WTC11 (cell line): ENCODE measurements around the gene GPR153. TPM values are rescaled to one million over a fixed set of nuclear protein-coding genes. Genes with fewer than 3 reads are reported as not detected.
A peak's percentile ranks its signal among the peaks of the same experiment; 100 is the strongest.

Source experiments
- ATAC-seq: fragments of 200-7000 bp; cut with Tn5 transposase; 2 replicates; pipeline ENCODE4 v1.10.0; 2021; ENCODE audit warnings: mild to moderate bottlenecking, moderate library complexity
- CTCF ChIA-PET: fragments of 300-600 bp; sonication (Branson Sonifier 250); formaldehyde crosslinking; loops from one replicate; lab custom pipeline; 2021; ENCODE audit warnings: antibody characterized with exemption; lab: Charles Lee
- POLR2A ChIA-PET: fragments of 350-600 bp; sonication (Branson Sonifier 250); formaldehyde crosslinking; loops from one replicate; lab custom pipeline; 2021; ENCODE audit warnings: antibody characterized with exemption; lab: Charles Lee
- DNase-seq: peaks from one replicate; pipeline ENCODE4 v3.0.0; 2021; ENCODE audit warnings: low spot score
- H3K27ac Mint-ChIP-seq: 2 replicates; pipeline ENCODE4 v1.8.0; 2021; ENCODE audit warnings: mixed read lengths
- H3K27me3 Mint-ChIP-seq: 2 replicates; pipeline ENCODE4 v1.8.0; 2021; ENCODE audit warnings: low read depth, mild to moderate bottlenecking, moderate library complexity, mixed read lengths
- H3K36me3 Mint-ChIP-seq: 2 replicates; pipeline ENCODE4 v1.8.0; 2021; ENCODE audit warnings: mixed read lengths
- H3K4me1 Mint-ChIP-seq: 2 replicates; pipeline ENCODE4 v1.8.0; 2022; ENCODE audit warnings: mixed read lengths
- H3K4me3 Mint-ChIP-seq: 2 replicates; pipeline ENCODE4 v1.8.0; 2021; ENCODE audit warnings: mild to moderate bottlenecking, moderate library complexity, mixed read lengths
- H3K9me3 Mint-ChIP-seq: 2 replicates; pipeline ENCODE4 v1.8.0; 2021; ENCODE audit warnings: mixed read lengths
- CBFB ChIP-seq: sonication (generic); formaldehyde crosslinking; IDR thresholded peaks from 2 replicates; pipeline ENCODE4 v1.8.1; 2022; ENCODE audit warnings: mild to moderate bottlenecking, low read depth, missing genetic modification reagents
- ETV6 ChIP-seq: sonication (generic); formaldehyde crosslinking; IDR thresholded peaks from 2 replicates; pipeline ENCODE4 v1.8.1; 2022; ENCODE audit warnings: mild to moderate bottlenecking, missing genetic modification reagents
- GABPB1 ChIP-seq: sonication (generic); formaldehyde crosslinking; IDR thresholded peaks from 2 replicates; pipeline ENCODE4 v1.8.1; 2023; ENCODE audit warnings: mild to moderate bottlenecking, missing genetic modification reagents
- JAZF1 ChIP-seq: fragments of 250-450 bp; sonication (Bioruptor Pico); IDR thresholded peaks from 2 replicates; pipeline ENCODE4 v1.9.0; 2021; ENCODE audit warnings: moderate library complexity, mild to moderate bottlenecking, inconsistent platforms
- MYBL2 ChIP-seq: sonication (generic); formaldehyde crosslinking; IDR thresholded peaks from 2 replicates; pipeline ENCODE4 v1.8.1; 2023; ENCODE audit warnings: mild to moderate bottlenecking, moderate library complexity, missing genetic modification reagents
- ZBTB21 ChIP-seq: sonication (generic); formaldehyde crosslinking; IDR thresholded peaks from 2 replicates; pipeline ENCODE4 v1.8.1; 2023; ENCODE audit warnings: mild to moderate bottlenecking, missing genetic modification reagents, borderline replicate concordance
- ZNF317 ChIP-seq: sonication (generic); formaldehyde crosslinking; IDR thresholded peaks from 2 replicates; pipeline ENCODE4 v1.8.1; 2023; ENCODE audit warnings: low read depth, mild to moderate bottlenecking, moderate library complexity, missing genetic modification reagents, borderline replicate concordance
- ZNF423 ChIP-seq: fragments of 250-450 bp; sonication (Bioruptor Pico); IDR thresholded peaks from 2 replicates; pipeline ENCODE4 v2.1.2; 2022; ENCODE audit warnings: mild to moderate bottlenecking, moderate library complexity
- total RNA-seq: library from RNA; stranded (reverse); gene quantifications from 3 replicates; pipeline ENCODE4 v1.2.3, GENCODE V29; 2021
- TF ChIP-seq, protein P1 (sequence below): fragments of 250-450 bp; sonication (Bioruptor Pico); IDR thresholded peaks from 2 replicates; pipeline ENCODE4 v1.9.0; 2021; ENCODE audit warnings: mild to moderate bottlenecking, borderline replicate concordance
- TF ChIP-seq, protein P2 (sequence below): fragments of 250-450 bp; sonication (Bioruptor Pico); IDR thresholded peaks from 2 replicates; pipeline ENCODE4 v2.1.2; 2022; ENCODE audit warnings: mild to moderate bottlenecking, moderate library complexity
- TF ChIP-seq, protein P3 (sequence below): fragments of 250-450 bp; sonication (Bioruptor Pico); conservative IDR thresholded peaks from 2 replicates; pipeline ENCODE4 v1.9.0; 2021; ENCODE audit warnings: mild to moderate bottlenecking
- TF ChIP-seq, protein P4 (sequence below): sonication (generic); formaldehyde crosslinking; IDR thresholded peaks from 2 replicates; pipeline ENCODE4 v1.8.0; 2022; ENCODE audit warnings: mild to moderate bottlenecking, missing genetic modification reagents
- TF ChIP-seq, protein P5 (sequence below): sonication (generic); formaldehyde crosslinking; conservative IDR thresholded peaks from 2 replicates; pipeline ENCODE4 v1.8.1; 2023; ENCODE audit warnings: mild to moderate bottlenecking, low read depth, missing genetic modification reagents, moderate library complexity
- TF ChIP-seq, protein P6 (sequence below): sonication (generic); formaldehyde crosslinking; IDR thresholded peaks from 2 replicates; pipeline ENCODE4 v1.8.1; 2022; ENCODE audit warnings: low read depth, missing genetic modification reagents, borderline replicate concordance

GPR153 gene
- total RNA-seq, 1 experiment from 2014 or later, result 13.4 TPM

DNA sequence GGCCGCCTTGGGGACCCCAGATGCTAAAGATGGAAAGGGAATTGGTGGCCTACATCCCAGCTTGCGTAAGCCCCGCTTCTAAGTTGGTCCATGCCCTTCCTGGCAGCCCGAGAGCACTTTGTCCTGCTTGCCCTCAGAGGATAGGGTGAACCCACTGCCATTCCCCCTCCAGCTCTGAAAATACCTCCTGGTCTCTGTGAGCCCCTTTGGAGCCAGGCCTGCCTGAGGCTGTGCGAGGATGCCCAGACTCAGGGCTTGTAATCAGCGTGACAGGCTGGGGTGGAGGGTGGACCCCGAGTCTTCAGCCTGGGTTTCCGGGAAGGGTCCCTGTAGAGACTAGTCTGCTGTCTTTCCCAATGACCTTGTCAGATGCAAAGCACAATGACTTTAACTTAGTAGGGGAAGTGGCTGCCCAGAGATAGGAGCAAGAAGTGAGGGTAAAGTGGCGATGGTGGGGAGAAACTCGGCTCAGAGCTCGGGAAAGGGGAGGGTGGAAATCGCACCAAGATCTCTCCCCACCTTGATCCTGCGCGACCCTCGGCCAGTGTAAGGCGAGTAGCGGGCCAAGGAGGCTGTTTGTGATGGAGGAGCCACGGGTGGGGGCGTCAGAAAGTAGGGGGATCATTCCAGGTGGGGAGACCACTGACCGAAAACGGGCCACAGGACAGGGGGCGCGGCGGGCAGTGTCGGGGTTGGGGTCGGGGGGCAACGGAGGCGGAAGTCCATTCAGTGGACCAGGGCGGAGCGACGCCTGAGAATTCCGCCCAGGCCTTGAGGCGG is 19.6 kb downstream of the GPR153 start:
- DNase-seq (no peak), ATAC-seq (no peak)
- H3K9me3 Mint-ChIP-seq, result no peaks in the 10 kb centered on the region
- H3K27me3 Mint-ChIP-seq, result peaks cover 9% of the 10 kb centered on the region
- peak overlapping the region; percentile 58 for H3K4me3 Mint-ChIP-seq
- ChIA-PET POLR2A (interaction anchor here (0.6 to 1.3 kb wide), 3 partner anchors 36 to 1448 kb away, joined by 3 to 4 read pairs (median 4); no protein-coding TSS in a partner anchor), CTCF (interaction anchor here (1.0 to 21.4 kb wide), 12 partner anchors 11 to 207 kb away, joined by 4 to 489 read pairs (median 7); partner anchors contain the start of genes HES2 and RNF207)
- H3K36me3 Mint-ChIP-seq, result no peaks in the 10 kb centered on the region
- peaks cover 49% of the 10 kb centered on the region for H3K4me1 Mint-ChIP-seq
- H3K27ac Mint-ChIP-seq, result peak overlapping the region; percentile 88
- 0 out of 2 replicates have a peak, but pooled peaks have one; percentile 10 for TF ChIP-seq ZBTB21 (CRISPR knock-in tag)
- TF ChIP-seq, protein P1, sequence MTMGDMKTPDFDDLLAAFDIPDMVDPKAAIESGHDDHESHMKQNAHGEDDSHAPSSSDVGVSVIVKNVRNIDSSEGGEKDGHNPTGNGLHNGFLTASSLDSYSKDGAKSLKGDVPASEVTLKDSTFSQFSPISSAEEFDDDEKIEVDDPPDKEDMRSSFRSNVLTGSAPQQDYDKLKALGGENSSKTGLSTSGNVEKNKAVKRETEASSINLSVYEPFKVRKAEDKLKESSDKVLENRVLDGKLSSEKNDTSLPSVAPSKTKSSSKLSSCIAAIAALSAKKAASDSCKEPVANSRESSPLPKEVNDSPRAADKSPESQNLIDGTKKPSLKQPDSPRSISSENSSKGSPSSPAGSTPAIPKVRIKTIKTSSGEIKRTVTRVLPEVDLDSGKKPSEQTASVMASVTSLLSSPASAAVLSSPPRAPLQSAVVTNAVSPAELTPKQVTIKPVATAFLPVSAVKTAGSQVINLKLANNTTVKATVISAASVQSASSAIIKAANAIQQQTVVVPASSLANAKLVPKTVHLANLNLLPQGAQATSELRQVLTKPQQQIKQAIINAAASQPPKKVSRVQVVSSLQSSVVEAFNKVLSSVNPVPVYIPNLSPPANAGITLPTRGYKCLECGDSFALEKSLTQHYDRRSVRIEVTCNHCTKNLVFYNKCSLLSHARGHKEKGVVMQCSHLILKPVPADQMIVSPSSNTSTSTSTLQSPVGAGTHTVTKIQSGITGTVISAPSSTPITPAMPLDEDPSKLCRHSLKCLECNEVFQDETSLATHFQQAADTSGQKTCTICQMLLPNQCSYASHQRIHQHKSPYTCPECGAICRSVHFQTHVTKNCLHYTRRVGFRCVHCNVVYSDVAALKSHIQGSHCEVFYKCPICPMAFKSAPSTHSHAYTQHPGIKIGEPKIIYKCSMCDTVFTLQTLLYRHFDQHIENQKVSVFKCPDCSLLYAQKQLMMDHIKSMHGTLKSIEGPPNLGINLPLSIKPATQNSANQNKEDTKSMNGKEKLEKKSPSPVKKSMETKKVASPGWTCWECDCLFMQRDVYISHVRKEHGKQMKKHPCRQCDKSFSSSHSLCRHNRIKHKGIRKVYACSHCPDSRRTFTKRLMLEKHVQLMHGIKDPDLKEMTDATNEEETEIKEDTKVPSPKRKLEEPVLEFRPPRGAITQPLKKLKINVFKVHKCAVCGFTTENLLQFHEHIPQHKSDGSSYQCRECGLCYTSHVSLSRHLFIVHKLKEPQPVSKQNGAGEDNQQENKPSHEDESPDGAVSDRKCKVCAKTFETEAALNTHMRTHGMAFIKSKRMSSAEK, result no peak
- TF ChIP-seq ZNF317 (CRISPR knock-in tag), result peak; percentile 42; the same call in 1 of the 2 replicates

DNA sequence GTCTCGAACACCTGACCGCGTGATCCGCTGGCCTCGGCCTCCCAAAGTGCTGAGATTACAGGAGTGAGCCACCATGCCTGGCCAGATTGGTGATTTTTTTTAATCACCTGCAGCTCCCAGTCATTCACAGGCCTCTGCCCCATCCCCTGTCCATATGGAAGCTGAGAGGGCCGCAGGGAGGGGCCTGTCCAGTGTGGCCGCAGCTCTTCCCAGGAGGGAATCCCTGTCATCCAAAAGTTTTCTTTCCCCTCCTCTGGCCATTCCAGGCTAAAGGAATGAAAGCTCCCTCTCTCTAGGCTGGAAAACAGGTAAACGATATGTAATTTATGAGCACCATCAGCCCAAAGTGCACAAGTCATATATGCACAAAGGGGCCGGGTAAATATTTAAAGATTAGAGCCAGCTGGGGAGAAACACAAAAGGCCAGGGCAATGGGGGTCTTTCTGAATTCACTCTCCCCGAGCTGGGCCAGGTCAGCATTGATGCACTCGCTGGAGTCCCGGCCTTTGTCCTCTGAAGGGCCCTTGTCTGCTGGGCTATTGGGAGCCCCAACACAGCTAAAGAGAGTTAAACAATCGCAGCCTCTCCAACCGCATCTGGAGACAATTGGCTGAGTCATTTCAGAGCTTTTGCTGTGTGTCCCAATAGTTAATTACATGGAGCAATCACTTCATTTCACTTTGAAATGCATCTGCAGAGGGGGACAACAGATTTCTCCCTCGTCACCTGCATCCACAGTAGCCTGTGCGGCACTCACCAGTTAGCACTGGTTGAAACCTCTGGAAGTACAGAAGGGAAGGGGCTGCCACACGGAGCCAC is 20.7 kb downstream of the GPR153 start:
- peak overlapping the region; percentile 59 for H3K4me3 Mint-ChIP-seq
- ATAC-seq, result no peak
- DNase-seq, result no peak
- CTCF ChIA-PET, result interaction anchor here (0.6 to 21.4 kb wide), 28 partner anchors 8 to 236 kb away, joined by 3 to 489 read pairs (median 6); partner anchors contain the start of genes GPR153, HES2 and RNF207
- POLR2A ChIA-PET, result interaction anchor here (0.6 to 4.6 kb wide), 6 partner anchors 7 to 1450 kb away, joined by 3 to 22 read pairs (median 6); partner anchors contain the start of gene RNF207
- H3K9me3 Mint-ChIP-seq, result no peaks in the 10 kb centered on the region
- no peaks in the 10 kb centered on the region for H3K36me3 Mint-ChIP-seq
- peaks cover 52% of the 10 kb centered on the region for H3K4me1 Mint-ChIP-seq
- peak overlapping the region; percentile 99 for H3K27ac Mint-ChIP-seq
- H3K27me3 Mint-ChIP-seq, result peaks cover 9% of the 10 kb centered on the region
- TF ChIP-seq MYBL2 (CRISPR knock-in tag), result no peak
- no peak for TF ChIP-seq ETV6 (CRISPR knock-in tag)
- TF ChIP-seq GABPB1, result no peak
- TF ChIP-seq, protein P2, sequence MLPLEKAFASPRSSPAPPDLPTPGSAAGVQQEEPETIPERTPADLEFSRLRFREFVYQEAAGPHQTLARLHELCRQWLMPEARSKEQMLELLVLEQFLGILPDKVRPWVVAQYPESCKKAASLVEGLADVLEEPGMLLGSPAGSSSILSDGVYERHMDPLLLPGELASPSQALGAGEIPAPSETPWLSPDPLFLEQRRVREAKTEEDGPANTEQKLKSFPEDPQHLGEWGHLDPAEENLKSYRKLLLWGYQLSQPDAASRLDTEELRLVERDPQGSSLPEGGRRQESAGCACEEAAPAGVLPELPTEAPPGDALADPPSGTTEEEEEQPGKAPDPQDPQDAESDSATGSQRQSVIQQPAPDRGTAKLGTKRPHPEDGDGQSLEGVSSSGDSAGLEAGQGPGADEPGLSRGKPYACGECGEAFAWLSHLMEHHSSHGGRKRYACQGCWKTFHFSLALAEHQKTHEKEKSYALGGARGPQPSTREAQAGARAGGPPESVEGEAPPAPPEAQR (CRISPR knock-in tag), result no peak
- TF ChIP-seq, protein P3, sequence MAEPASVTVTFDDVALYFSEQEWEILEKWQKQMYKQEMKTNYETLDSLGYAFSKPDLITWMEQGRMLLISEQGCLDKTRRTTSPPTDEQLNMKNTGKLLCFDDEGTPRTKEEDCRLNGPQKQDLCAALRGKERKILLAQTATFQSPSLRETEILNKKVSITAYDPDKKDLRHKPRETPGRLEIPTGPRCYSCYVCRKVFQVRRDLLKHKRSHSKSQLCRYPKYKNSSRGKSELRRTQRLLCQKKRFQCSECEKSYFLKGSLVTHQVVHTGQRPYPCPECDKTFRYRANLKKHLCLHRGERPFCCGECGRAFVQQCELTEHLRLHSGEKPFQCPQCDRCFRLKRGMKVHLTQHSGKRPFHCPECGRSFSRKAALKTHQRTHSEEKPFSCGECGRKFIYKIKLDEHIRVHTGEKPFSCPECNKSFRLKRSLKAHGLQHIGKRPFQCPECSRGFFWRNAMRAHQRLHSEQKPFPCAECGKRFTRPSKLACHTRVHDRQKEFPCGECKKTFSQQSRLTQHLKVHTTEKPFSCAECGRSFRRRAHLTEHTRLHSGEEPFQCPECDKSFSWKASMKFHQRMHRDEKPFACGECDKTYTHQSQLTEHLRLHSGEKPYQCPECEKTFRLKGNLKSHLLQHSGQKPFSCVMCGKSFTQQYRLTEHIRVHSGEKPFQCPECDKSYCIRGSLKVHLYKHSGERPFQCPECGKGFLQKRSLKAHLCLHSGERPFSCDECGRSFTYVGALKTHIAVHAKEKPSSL (CRISPR knock-in tag), result no peak
- TF ChIP-seq, protein P4, sequence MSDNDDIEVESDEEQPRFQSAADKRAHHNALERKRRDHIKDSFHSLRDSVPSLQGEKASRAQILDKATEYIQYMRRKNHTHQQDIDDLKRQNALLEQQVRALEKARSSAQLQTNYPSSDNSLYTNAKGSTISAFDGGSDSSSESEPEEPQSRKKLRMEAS (CRISPR knock-in tag), result no peak
- TF ChIP-seq ZNF423 (CRISPR knock-in tag), result no peak
- TF ChIP-seq, protein P5, sequence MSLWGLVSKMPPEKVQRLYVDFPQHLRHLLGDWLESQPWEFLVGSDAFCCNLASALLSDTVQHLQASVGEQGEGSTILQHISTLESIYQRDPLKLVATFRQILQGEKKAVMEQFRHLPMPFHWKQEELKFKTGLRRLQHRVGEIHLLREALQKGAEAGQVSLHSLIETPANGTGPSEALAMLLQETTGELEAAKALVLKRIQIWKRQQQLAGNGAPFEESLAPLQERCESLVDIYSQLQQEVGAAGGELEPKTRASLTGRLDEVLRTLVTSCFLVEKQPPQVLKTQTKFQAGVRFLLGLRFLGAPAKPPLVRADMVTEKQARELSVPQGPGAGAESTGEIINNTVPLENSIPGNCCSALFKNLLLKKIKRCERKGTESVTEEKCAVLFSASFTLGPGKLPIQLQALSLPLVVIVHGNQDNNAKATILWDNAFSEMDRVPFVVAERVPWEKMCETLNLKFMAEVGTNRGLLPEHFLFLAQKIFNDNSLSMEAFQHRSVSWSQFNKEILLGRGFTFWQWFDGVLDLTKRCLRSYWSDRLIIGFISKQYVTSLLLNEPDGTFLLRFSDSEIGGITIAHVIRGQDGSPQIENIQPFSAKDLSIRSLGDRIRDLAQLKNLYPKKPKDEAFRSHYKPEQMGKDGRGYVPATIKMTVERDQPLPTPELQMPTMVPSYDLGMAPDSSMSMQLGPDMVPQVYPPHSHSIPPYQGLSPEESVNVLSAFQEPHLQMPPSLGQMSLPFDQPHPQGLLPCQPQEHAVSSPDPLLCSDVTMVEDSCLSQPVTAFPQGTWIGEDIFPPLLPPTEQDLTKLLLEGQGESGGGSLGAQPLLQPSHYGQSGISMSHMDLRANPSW (CRISPR knock-in tag), result no peak
- TF ChIP-seq ZBTB21 (CRISPR knock-in tag), result no peak
- TF ChIP-seq JAZF1 (CRISPR knock-in tag), result no peak
- TF ChIP-seq CBFB (CRISPR knock-in tag), result no peak
- TF ChIP-seq, protein P6, sequence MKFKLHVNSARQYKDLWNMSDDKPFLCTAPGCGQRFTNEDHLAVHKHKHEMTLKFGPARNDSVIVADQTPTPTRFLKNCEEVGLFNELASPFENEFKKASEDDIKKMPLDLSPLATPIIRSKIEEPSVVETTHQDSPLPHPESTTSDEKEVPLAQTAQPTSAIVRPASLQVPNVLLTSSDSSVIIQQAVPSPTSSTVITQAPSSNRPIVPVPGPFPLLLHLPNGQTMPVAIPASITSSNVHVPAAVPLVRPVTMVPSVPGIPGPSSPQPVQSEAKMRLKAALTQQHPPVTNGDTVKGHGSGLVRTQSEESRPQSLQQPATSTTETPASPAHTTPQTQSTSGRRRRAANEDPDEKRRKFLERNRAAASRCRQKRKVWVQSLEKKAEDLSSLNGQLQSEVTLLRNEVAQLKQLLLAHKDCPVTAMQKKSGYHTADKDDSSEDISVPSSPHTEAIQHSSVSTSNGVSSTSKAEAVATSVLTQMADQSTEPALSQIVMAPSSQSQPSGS (CRISPR knock-in tag), result no peak
